ENCODE measurements around the gene LRRC38. TPM values are rescaled to one million over a fixed set of nuclear protein-coding genes. Genes with fewer than 3 reads are reported as not detected.
"Not testable (repeated sequence)": the region's sequence is repeated elsewhere in the genome, so short reads cannot be mapped to it uniquely, and the experiment has no call there.

Gene LRRC38
- total and polyA plus RNA-seq, 2 of the 4 experiments (the other 2 are of a cell fraction): not detected

DNA sequence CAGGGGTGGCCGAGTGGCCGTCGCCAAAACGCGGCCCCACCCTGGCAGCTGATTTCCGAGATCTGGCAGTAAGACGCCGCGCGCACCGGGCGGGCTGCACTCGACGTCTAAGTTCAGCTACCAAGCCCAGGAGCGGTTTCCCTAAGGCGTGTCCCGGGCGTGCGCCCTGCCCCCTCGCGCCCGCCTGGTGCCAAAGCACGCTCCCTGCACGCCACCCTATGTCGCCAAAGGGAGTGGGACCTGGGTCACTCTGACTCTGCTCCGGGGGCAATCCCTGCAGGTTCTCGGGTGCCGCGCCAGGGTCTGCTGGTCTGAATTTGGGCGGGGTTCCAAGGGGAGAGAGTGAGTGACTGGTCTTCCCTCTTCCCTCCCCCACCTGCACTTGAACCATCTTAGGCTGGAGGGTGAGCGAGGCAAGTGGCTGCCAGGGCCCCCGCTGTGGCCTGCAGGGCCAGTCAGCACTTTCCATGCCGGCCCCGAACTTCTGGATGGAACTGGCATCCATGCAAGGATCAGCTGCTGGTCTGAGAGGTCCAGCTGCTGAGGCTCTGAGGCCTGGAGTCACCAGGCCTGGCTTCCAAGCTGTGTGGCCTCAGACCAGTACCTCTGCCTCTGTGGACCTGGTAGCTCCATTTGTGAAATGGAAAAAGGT lies at the start of gene LRRC38 (continued):
- TF ChIP-seq FOS (IDR thresholded peaks at IDR 0.05; ENCODE audit: low read depth, low read length) (no peak), MAZ (IDR thresholded peaks at IDR 0.05; ENCODE audit: borderline replicate concordance, low read depth, low read length) (no peak), RAD21 (IDR thresholded peaks at IDR 0.05; ENCODE audit: low read length) (no peak)

DNA sequence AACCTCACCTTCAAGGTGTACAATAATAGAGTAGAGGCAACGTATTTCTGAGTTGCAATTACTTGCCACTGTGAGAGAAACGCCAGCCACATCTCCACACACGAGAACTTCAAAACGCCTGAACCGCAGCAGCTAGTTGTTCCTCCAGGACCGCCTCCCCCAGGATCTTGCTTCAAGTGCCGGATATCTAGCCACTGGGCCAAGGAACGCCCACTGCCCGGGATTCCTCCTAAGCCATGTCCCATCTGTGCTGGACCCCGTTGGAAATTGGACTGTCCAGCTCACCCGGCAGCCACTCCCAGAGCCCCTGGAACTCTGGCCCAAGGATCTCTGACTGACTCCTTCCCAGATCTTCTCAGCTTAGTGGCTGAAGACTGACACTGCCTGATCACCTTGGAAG lies 49.2 kb upstream of the LRRC38 start:
- H3K79me1 ChIP-seq (ENCODE audit: low read depth in 1 of 2, low read length in 2 of 2); H3K9me3 ChIP-seq (ENCODE audit: control insufficient read depth, insufficient read depth, low read length); H2BK20ac ChIP-seq (ENCODE audit: low read depth, low read length); H3K27ac ChIP-seq (ENCODE audit: insufficient read depth, low read length); BruUV-seq (replicated peaks); H4K91ac ChIP-seq (ENCODE audit: insufficient read depth, low read depth, low read length); H3K23ac ChIP-seq (ENCODE audit: low read depth, low read length); H3K36me3 ChIP-seq (ENCODE audit: control insufficient read depth, insufficient read depth, low read length); in situ Hi-C loops (cut with MboI; ENCODE audit: low sequenced_read_pairs); H3K4ac ChIP-seq (ENCODE audit: low read depth, low read length); H3K9ac ChIP-seq (ENCODE audit: low read depth, low read length); H3K4me1 ChIP-seq (ENCODE audit: control insufficient read depth, insufficient read depth, low read length); H3K56ac ChIP-seq (ENCODE audit: extremely low read depth, insufficient read depth, low read length); H3K27me3 ChIP-seq (ENCODE audit: control insufficient read depth, insufficient read depth, low read length); H4K8ac ChIP-seq (ENCODE audit: low read depth in 2 of 2, low read length in 2 of 2); H4K5ac ChIP-seq (ENCODE audit: low read depth, low read length); intact Hi-C loops (cut with micrococcal nuclease); dilution Hi-C loops (cut with HindIII; ENCODE audit: low sequenced_read_pairs, unreplicated experiment); H3K4me3 ChIP-seq (ENCODE audit: insufficient read depth, low read depth, low read length); POLR2A ChIA-PET (ENCODE audit: unreplicated experiment); H3K9me1 ChIP-seq (ENCODE audit: insufficient read depth, low read length); H2BK120ac ChIP-seq (ENCODE audit: low read depth, low read length); H2AK5ac ChIP-seq (ENCODE audit: low read depth, low read length); H3K18ac ChIP-seq (ENCODE audit: low read depth, low read length); H2AFZ ChIP-seq (replicated peaks; ENCODE audit: low read length, poor library complexity); ATAC-seq (ENCODE audit: low read depth); H3K4me2 ChIP-seq (ENCODE audit: low read depth, low read length); H4K20me1 ChIP-seq (ENCODE audit: insufficient read depth, low read length); H3K14ac ChIP-seq (replicated peaks; ENCODE audit: low read depth, low read length); DNase-seq; H2BK15ac ChIP-seq (ENCODE audit: low read depth, low read length); H2BK5ac ChIP-seq (ENCODE audit: low read depth, low read length, poor library complexity, severe bottlenecking); H2AK9ac ChIP-seq (replicated peaks; ENCODE audit: low read depth, low read length, poor library complexity): not testable (repeated sequence)
- WGBS, 2 experiments (ENCODE audit: extremely low coverage in 2 of 2, insufficient read length in 1 of 2): 73% methylated on average over 6 of the region's 11 CpGs; no CpG with 5 or more reads in 1 of the 2 experiments
- CTCF ChIA-PET: interaction anchor here (0.6 kb wide), 1 partner anchor 75 kb away, joined by 3 read pairs; no protein-coding TSS in a partner anchor
